H9 (cell line): ENCODE data around the gene DOCK10. TPM values are rescaled to one million over a fixed set of nuclear protein-coding genes. Genes with fewer than 3 reads are reported as not detected.

ENCODE experiments used
- DNase-seq: peaks from one replicate; pipeline ENCODE4 v3.0.0-alpha.2; 2017
- H2AFZ ChIP-seq: one replicate; pipeline ENCODE4 v1.6.1; 2013; ENCODE audit warnings: mild to moderate bottlenecking, low read length, control low read depth, moderate library complexity
- H2AK5ac ChIP-seq: 2 replicates; pipeline ENCODE4 v1.6.1; 2013; ENCODE audit warnings: low read length, control low read depth, mixed read lengths; ENCODE audit not compliant: insufficient read length
- H2BK120ac ChIP-seq: one replicate; pipeline ENCODE4 v1.6.1; 2013; ENCODE audit warnings: low read depth, mild to moderate bottlenecking, low read length, control low read depth, inconsistent platforms; ENCODE audit not compliant: poor library complexity, severe bottlenecking
- H2BK12ac ChIP-seq: 2 replicates; pipeline ENCODE4 v1.6.1; 2013; ENCODE audit warnings: low read length, control low read depth, mixed read lengths, low read depth; ENCODE audit not compliant: insufficient read length
- H2BK15ac ChIP-seq: 2 replicates; pipeline ENCODE4 v1.6.1; 2013; ENCODE audit warnings: low read depth, low read length, control low read depth
- H2BK20ac ChIP-seq: one replicate; pipeline ENCODE4 v1.6.1; 2013; ENCODE audit warnings: low read depth, mild to moderate bottlenecking, low read length, control low read depth, inconsistent platforms; ENCODE audit not compliant: poor library complexity, severe bottlenecking
- H2BK5ac ChIP-seq: 2 replicates; pipeline ENCODE4 v1.6.1; 2013; ENCODE audit warnings: low read length, control low read depth, mixed read lengths; ENCODE audit not compliant: insufficient read length
- H3K14ac ChIP-seq: 2 replicates; pipeline ENCODE4 v1.6.1; 2013; ENCODE audit warnings: low read length, control low read depth; ENCODE audit not compliant: insufficient read depth
- H3K18ac ChIP-seq: 2 replicates; pipeline ENCODE4 v1.6.1; 2013; ENCODE audit warnings: low read depth, mild to moderate bottlenecking, mixed read lengths, low read length, control low read depth; ENCODE audit not compliant: insufficient read length
- H3K23ac ChIP-seq: 2 replicates; pipeline ENCODE4 v1.6.1; 2013; ENCODE audit warnings: low read length, control low read depth, mixed read lengths, low read depth; ENCODE audit not compliant: insufficient read length
- H3K23me2 ChIP-seq: 2 replicates; pipeline ENCODE4 v1.6.1; 2013; ENCODE audit warnings: low read depth, mild to moderate bottlenecking, mixed read lengths, low read length, control low read depth; ENCODE audit not compliant: insufficient read length, poor library complexity, severe bottlenecking
- H3K27ac ChIP-seq: 2 replicates; pipeline ENCODE4 v1.5.1; 2013; ENCODE audit warnings: low read length, control low read depth, mixed read lengths, low read depth; ENCODE audit not compliant: insufficient read length
- H3K27me3 ChIP-seq: 2 replicates; pipeline ENCODE4 v1.6.1; 2013; ENCODE audit warnings: low read length, control low read depth, inconsistent platforms; ENCODE audit not compliant: insufficient read depth
- H3K4ac ChIP-seq: 2 replicates; pipeline ENCODE4 v1.6.1; 2013; ENCODE audit warnings: low read depth, mild to moderate bottlenecking, control low read depth, inconsistent platforms, low read length, moderate library complexity
- H3K4me1 ChIP-seq: 2 replicates; pipeline ENCODE4 v1.6.1; 2013; ENCODE audit warnings: low read length, control low read depth, inconsistent platforms; ENCODE audit not compliant: insufficient read depth
- H3K4me2 ChIP-seq: 2 replicates; pipeline ENCODE4 v1.6.1; 2013; ENCODE audit warnings: low read length, control low read depth, mixed read lengths; ENCODE audit not compliant: insufficient read length, insufficient read depth
- H3K56ac ChIP-seq: 2 replicates; pipeline ENCODE4 v1.6.1; 2013; ENCODE audit warnings: low read depth, mild to moderate bottlenecking, mixed read lengths, low read length, control low read depth; ENCODE audit not compliant: insufficient read length
- H3K79me1 ChIP-seq: 2 replicates; pipeline ENCODE4 v1.6.1; 2013; ENCODE audit warnings: low read depth, mild to moderate bottlenecking, moderate library complexity, low read length, control low read depth, inconsistent platforms; ENCODE audit not compliant: insufficient read depth, poor library complexity, severe bottlenecking
- H3K79me2 ChIP-seq: 2 replicates; pipeline ENCODE4 v1.6.1; 2013; ENCODE audit warnings: low read length, control low read depth, inconsistent platforms; ENCODE audit not compliant: insufficient read depth
- H3K9ac ChIP-seq: 2 replicates; pipeline ENCODE4 v1.6.1; 2013; ENCODE audit warnings: low read length, control low read depth, mixed read lengths; ENCODE audit not compliant: insufficient read length; ENCODE audit errors: extremely low read depth
- H3K9me3 ChIP-seq: one replicate; pipeline ENCODE4 v1.6.1; 2013; ENCODE audit warnings: low read depth, low read length, inconsistent platforms; ENCODE audit not compliant: control insufficient read depth
- H3T11ph ChIP-seq: one replicate; pipeline ENCODE4 v1.6.1; 2013; ENCODE audit warnings: mild to moderate bottlenecking, low read length, control low read depth, inconsistent platforms
- H4K20me1 ChIP-seq: one replicate; pipeline ENCODE4 v1.6.1; 2013; ENCODE audit not compliant: control insufficient read depth, insufficient read length, insufficient read depth
- H4K5ac ChIP-seq: 2 replicates; pipeline ENCODE4 v1.6.1; 2013; ENCODE audit warnings: low read depth, mild to moderate bottlenecking, mixed read lengths, low read length, control low read depth; ENCODE audit not compliant: insufficient read length
- H4K8ac ChIP-seq: replicated peaks from 2 replicates; pipeline ENCODE4 v1.6.1; 2013; ENCODE audit warnings: low read length, control low read depth, mixed read lengths, low read depth; ENCODE audit not compliant: insufficient read length
- H4K91ac ChIP-seq: 2 replicates; pipeline ENCODE4 v1.6.1; 2013; ENCODE audit warnings: low read depth, mild to moderate bottlenecking, moderate library complexity, mixed read lengths, low read length, control low read depth; ENCODE audit not compliant: insufficient read length
- H3K27ac Mint-ChIP-seq, 3 experiments: 2 replicates in 2 of 3; 3 replicates in 1 of 3; pipeline ENCODE4 v1.8.0; 2020 to 2021; ENCODE audit warnings: mixed read lengths in 3 of 3, mild to moderate bottlenecking in 1 of 3, moderate library complexity in 1 of 3
- H3K27me3 Mint-ChIP-seq: 2 replicates; pipeline ENCODE4 v1.8.0; 2021; ENCODE audit warnings: low read depth, mild to moderate bottlenecking, moderate library complexity, mixed read lengths
- H3K36me3 Mint-ChIP-seq, 3 experiments: 2 replicates in 2 of 3; 3 replicates in 1 of 3; pipeline ENCODE4 v1.8.0; 2020 to 2021; ENCODE audit warnings: low read depth in 3 of 3, mixed read lengths in 3 of 3; ENCODE audit not compliant: insufficient read depth in 1 of 3
- H3K4me1 Mint-ChIP-seq, 2 experiments: 2 replicates each; pipeline ENCODE4 v1.8.0; 2020; ENCODE audit warnings: mixed read lengths in 2 of 2
- H3K4me3 Mint-ChIP-seq, 2 experiments: 2 replicates in 1 of 2; 3 replicates in 1 of 2; pipeline ENCODE4 v1.8.0; 2020 to 2021; ENCODE audit warnings: mild to moderate bottlenecking in 2 of 2, mixed read lengths in 2 of 2, moderate library complexity in 1 of 2
- H3K9me3 Mint-ChIP-seq, 2 experiments: 2 replicates in 1 of 2; 3 replicates in 1 of 2; pipeline ENCODE4 v1.8.0; 2020; ENCODE audit warnings: mild to moderate bottlenecking in 2 of 2, mixed read lengths in 2 of 2, moderate library complexity in 1 of 2
- CTCF ChIP-seq: fragments of 200-600 bp; sonication (generic); conservative IDR thresholded peaks from 3 replicates; pipeline ENCODE4 v1.8.0; 2021; ENCODE audit warnings: antibody characterized with exemption, mild to moderate bottlenecking
- WGBS: extraction: QIAGEN DNeasy Blood & Tissue Kit; methylation state at CpG from one replicate; pipeline ENCODE4 v1.1.7; 2013; ENCODE audit warnings: missing lambda C conversion rate, low lambda C conversion rate, mixed read lengths; ENCODE audit not compliant: insufficient read length; ENCODE audit errors: extremely low coverage; 5-methylcytosine and 5-hydroxymethylcytosine counted together
- total RNA-seq: library from RNA; stranded (reverse); gene quantifications from 2 replicates; pipeline ENCODE4 v1.2.1, GENCODE V29; 2021

The DOCK10 gene
- total RNA-seq, 1 experiment from 2014 or later, result 0.79 TPM

DNA sequence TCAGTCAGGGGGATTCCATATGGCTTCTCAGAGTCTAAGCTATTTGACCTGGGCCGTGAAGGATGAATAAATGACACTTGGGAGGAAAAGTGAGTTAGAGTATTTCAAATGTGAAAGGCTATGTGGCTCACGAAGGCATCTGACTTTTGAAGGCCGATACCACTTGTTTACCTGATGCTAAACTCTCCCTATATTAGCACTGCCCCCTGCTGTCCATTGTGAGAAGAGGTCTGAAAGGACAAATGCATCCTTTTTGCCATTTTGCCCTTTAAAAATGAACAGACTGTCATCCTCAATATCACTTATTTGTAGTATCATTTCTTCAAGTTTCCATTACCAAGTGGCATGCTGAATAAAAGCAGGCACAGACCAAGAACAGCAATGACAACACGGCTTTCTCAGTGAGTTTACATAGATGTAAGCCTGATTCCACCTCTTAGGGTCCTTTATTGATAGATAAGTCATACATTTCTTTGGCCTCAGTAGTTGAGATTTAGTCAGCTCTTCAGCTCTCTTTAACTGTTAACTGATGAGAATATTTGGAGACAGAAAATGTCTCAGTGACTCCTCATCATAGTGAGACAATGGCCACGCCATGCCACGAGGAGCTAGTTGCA is 40.1 kb downstream of the DOCK10 start:
- H3K27ac ChIP-seq, result no peak overlapping the region
- peak; percentile 85 for TF ChIP-seq CTCF
- WGBS, result no CpG with 5 or more reads among the region's 6 CpGs
- no peak overlapping the region for H2BK5ac ChIP-seq
- H4K5ac ChIP-seq, result no peak overlapping the region
- H3K27me3 ChIP-seq, result no peaks in the 10 kb centered on the region
- no peaks in the 10 kb centered on the region for H3K79me1 ChIP-seq
- no peak overlapping the region for H3K18ac ChIP-seq
- no peak overlapping the region for H2AFZ ChIP-seq
- no peak overlapping the region for H3K56ac ChIP-seq
- H3K4me1 ChIP-seq, result no peaks in the 10 kb centered on the region
- H3T11ph ChIP-seq, result no peak overlapping the region
- H2BK20ac ChIP-seq, result no peak overlapping the region
- H2BK12ac ChIP-seq, result no peak overlapping the region
- Mint-ChIP-seq H3K36me3 (no peaks in the 10 kb centered on the region), H3K4me1 (peaks cover 0 to 5% of the 10 kb centered on the region in 2 experiments; a peak in 2 of 4 replicates), H3K27ac (no peak overlapping the region), H3K4me3 (no peak overlapping the region), H3K9me3 (no peaks in the 10 kb centered on the region; a peak in 1 of 5 replicates), H3K27me3 (no peaks in the 10 kb centered on the region; the same call in 1 of the 2 replicates)
- H4K91ac ChIP-seq, result no peak overlapping the region
- H3K4me2 ChIP-seq, result no peak overlapping the region
- no peak overlapping the region for H3K4ac ChIP-seq
- no peaks in the 10 kb centered on the region for H3K23me2 ChIP-seq
- H3K79me2 ChIP-seq, result no peaks in the 10 kb centered on the region
- no peak overlapping the region for H2AK5ac ChIP-seq
- no peak overlapping the region for H3K23ac ChIP-seq
- H3K9ac ChIP-seq, result no peak overlapping the region
- no peaks in the 10 kb centered on the region for H4K20me1 ChIP-seq
- no peak overlapping the region for H4K8ac ChIP-seq
- no peak overlapping the region for H2BK120ac ChIP-seq
- H3K14ac ChIP-seq, result no peak overlapping the region
- H3K9me3 ChIP-seq, result no peaks in the 10 kb centered on the region
- peak; percentile 39 for DNase-seq
- no peak overlapping the region for H2BK15ac ChIP-seq
